Right cardiac atrium (tissue), 5 donors: ENCODE data around the gene UBE2E2. TPM values are rescaled to one million over a fixed set of nuclear protein-coding genes. Genes with fewer than 3 reads are reported as not detected.

Experiments
- ATAC-seq, 2 donors: fragments of 200-7000 bp; cut with Tn5 transposase; one replicate each; pipeline versions ENCODE4 v1.8.0 to v1.9.1; 2020; ENCODE audit warnings: moderate library complexity in 2 of 2, mild to moderate bottlenecking in 1 of 2
- DNase-seq, 3 donors: peaks; one replicate each; pipeline ENCODE4 v3.0.0-alpha.2; 2020
- H3K27ac ChIP-seq: one replicate; pipeline ENCODE4 v1.5.1; 2013; ENCODE audit warnings: mild to moderate bottlenecking, low read length, control low read depth, moderate library complexity
- H3K27me3 ChIP-seq: one replicate; pipeline ENCODE4 v1.6.1; 2013; ENCODE audit not compliant: control insufficient read depth, insufficient read depth
- H3K4me1 ChIP-seq: one replicate; pipeline ENCODE4 v1.6.1; 2013; ENCODE audit warnings: low read length; ENCODE audit not compliant: control insufficient read depth, insufficient read depth
- H3K4me3 ChIP-seq: one replicate; pipeline ENCODE4 v1.5.1; 2013; ENCODE audit warnings: low read length, control low read depth
- H3K9me3 ChIP-seq: one replicate; pipeline ENCODE4 v1.6.1; 2013; ENCODE audit warnings: low read length; ENCODE audit not compliant: control insufficient read depth
- WGBS: extraction: QIAGEN DNeasy Blood & Tissue Kit; methylation state at CpG from one replicate; pipeline ENCODE4 v1.1.7; 2013; 5-methylcytosine and 5-hydroxymethylcytosine counted together
- intact Hi-C, 4 donors: fragments of 100-400 bp; cut with DNase I; formaldehyde crosslinking; loops; one replicate each; pipeline versions ENCODE4 v1.11.0 to v1.14.0; 2022 to 2023
- polyA plus RNA-seq: library from polyadenylated mRNA; stranded (reverse); fragments of 200-250 nt; gene quantifications from one replicate; pipeline ENCODE4 v1.2.3, GENCODE V29; 2013
- total RNA-seq, 4 donors: library from RNA; stranded (reverse); fragmentation: NEBNext Ultra II Directional; extraction: Animal tissue kit (Norgen Biotek cat#: 25700); gene quantifications; one replicate each; pipeline ENCODE4 v1.2.1, GENCODE V29; 2021
- donor health status: healthy with polysubstance abuse.
- donor health status: DM: no; HTN: yes; CAD: no.
- donor health status: DM: no; HTN: no; CAD: no.
- donor health status: DM: no; HTN: yes; CAD: no; lungs with severe emphysema.
- donor health status: DM: yes; HTN: yes; CAD: no.

Gene UBE2E2
- total and polyA plus RNA-seq, 5 donors = 32.3 to 49.2 (median 45.2) TPM

- no peak overlapping the region for H3K4me3 ChIP-seq
- intact Hi-C loops = no loop called here
- no peaks in the 10 kb centered on the region for H3K27me3 ChIP-seq
- no peaks in the 10 kb centered on the region for H3K9me3 ChIP-seq
- H3K4me1 ChIP-seq = no peaks in the 10 kb centered on the region
- DNase-seq (no peak), ATAC-seq (no peak)
- no peak overlapping the region for H3K27ac ChIP-seq
- 44% methylated on average over 2 of the region's 2 CpGs for WGBS
These were observed 161.9 kb downstream of the UBE2E2 start for GRCh38 chr3:23365066-23365465.

GRCh38 chr3:23368731-23369130 is 165.6 kb downstream of the UBE2E2 start:
- DNase-seq (no peak), ATAC-seq (no peak)
- H3K27ac ChIP-seq = no peak overlapping the region
- no peaks in the 10 kb centered on the region for H3K27me3 ChIP-seq
- no peaks in the 10 kb centered on the region for H3K9me3 ChIP-seq
- intact Hi-C loops = no loop called here
- H3K4me1 ChIP-seq = no peaks in the 10 kb centered on the region
- H3K4me3 ChIP-seq = no peak overlapping the region
- WGBS = 75% methylated on average over 1 of the region's 1 CpG

- 72% methylated on average over 1 of the region's 1 CpG for WGBS
- Histone ChIP-seq H3K27me3 (no peaks in the 10 kb centered on the region), H3K4me3 (no peak overlapping the region), H3K9me3 (no peaks in the 10 kb centered on the region), H3K4me1 (no peaks in the 10 kb centered on the region), H3K27ac (no peak overlapping the region)
- DNase-seq (no peak), ATAC-seq (no peak)
- intact Hi-C loops = no loop called here
These were observed 169.2 kb downstream of the UBE2E2 start for GRCh38 chr3:23372285-23372684.

- Histone ChIP-seq H3K4me3 (no peak overlapping the region), H3K27ac (no peak overlapping the region), H3K27me3 (no peaks in the 10 kb centered on the region), H3K9me3 (no peaks in the 10 kb centered on the region), H3K4me1 (no peaks in the 10 kb centered on the region)
- intact Hi-C loops = no loop called here
- ATAC-seq (no peak), DNase-seq (no peak)
- 95% methylated on average over 3 of the region's 3 CpGs for WGBS
These were observed 173.6 kb downstream of the UBE2E2 start for GRCh38 chr3:23376516-23377248.

- Histone ChIP-seq H3K27ac (no peak overlapping the region), H3K4me3 (no peak overlapping the region), H3K9me3 (no peaks in the 10 kb centered on the region), H3K4me1 (no peaks in the 10 kb centered on the region), H3K27me3 (no peaks in the 10 kb centered on the region)
- WGBS = 88% methylated on average over 1 of the region's 1 CpG
- intact Hi-C loops = no loop called here
- ATAC-seq (no peak), DNase-seq (no peak)
These were observed 175.0 kb downstream of the UBE2E2 start for GRCh38 chr3:23377928-23378672.

- Histone ChIP-seq H3K4me3 (no peak overlapping the region), H3K9me3 (no peaks in the 10 kb centered on the region), H3K4me1 (peaks cover 3% of the 10 kb centered on the region), H3K27ac (no peak overlapping the region), H3K27me3 (no peaks in the 10 kb centered on the region)
- intact Hi-C loops = no loop called here
- WGBS = 76% methylated on average over 3 of the region's 3 CpGs
- ATAC-seq (no peak), DNase-seq (no peak)
These were observed 180.7 kb downstream of the UBE2E2 start for GRCh38 chr3:23383875-23384274.

- 25% methylated on average over 1 of the region's 1 CpG for WGBS
- no peaks in the 10 kb centered on the region for H3K9me3 ChIP-seq
- intact Hi-C loops = no loop called here
- no peak overlapping the region for H3K27ac ChIP-seq
- H3K27me3 ChIP-seq = no peaks in the 10 kb centered on the region
- peaks cover 3% of the 10 kb centered on the region for H3K4me1 ChIP-seq
- no peak overlapping the region for H3K4me3 ChIP-seq
- DNase-seq (no peak), ATAC-seq (no peak)
These were observed 182.2 kb downstream of the UBE2E2 start for GRCh38 chr3:23385327-23385726.

- Histone ChIP-seq H3K4me3 (no peak overlapping the region), H3K4me1 (peaks cover 3% of the 10 kb centered on the region), H3K27ac (no peak overlapping the region), H3K9me3 (no peaks in the 10 kb centered on the region), H3K27me3 (no peaks in the 10 kb centered on the region)
- ATAC-seq (no peak), DNase-seq (no peak)
- WGBS = 38% methylated on average over 3 of the region's 3 CpGs
- intact Hi-C loops = no loop called here
These were observed 184.3 kb downstream of the UBE2E2 start for GRCh38 chr3:23387286-23387918.

GRCh38 chr3:23389089-23389488 is 186.0 kb downstream of the UBE2E2 start:
- Histone ChIP-seq H3K4me1 (peaks cover 3% of the 10 kb centered on the region), H3K27ac (no peak overlapping the region), H3K9me3 (no peaks in the 10 kb centered on the region), H3K4me3 (no peak overlapping the region), H3K27me3 (no peaks in the 10 kb centered on the region)
- intact Hi-C loops = no loop called here
- ATAC-seq = no peak
- DNase-seq = no peak
- WGBS = 87% methylated on average over 5 of the region's 5 CpGs

- Histone ChIP-seq H3K9me3 (no peaks in the 10 kb centered on the region), H3K27ac (no peak overlapping the region), H3K27me3 (no peaks in the 10 kb centered on the region), H3K4me1 (peaks cover 3% of the 10 kb centered on the region), H3K4me3 (no peak overlapping the region)
- intact Hi-C loops = no loop called here
- 90% methylated on average over 3 of the region's 3 CpGs for WGBS
- DNase-seq (no peak), ATAC-seq (no peak)
These were observed 186.6 kb downstream of the UBE2E2 start for GRCh38 chr3:23389686-23390085.

GRCh38 chr3:23390446-23390845 is 187.3 kb downstream of the UBE2E2 start:
- Histone ChIP-seq H3K27me3 (no peaks in the 10 kb centered on the region), H3K4me3 (no peak overlapping the region), H3K9me3 (no peaks in the 10 kb centered on the region), H3K27ac (no peak overlapping the region), H3K4me1 (peaks cover 3% of the 10 kb centered on the region)
- no peak for ATAC-seq
- intact Hi-C loops = no loop called here
- WGBS = 97% methylated on average over 2 of the region's 2 CpGs
- no peak for DNase-seq
